GM13976 (cell line): ENCODE data around the gene TRAPPC12.

Experiments
- DNase-seq: peaks from one replicate; pipeline ENCODE4 v3.0.0; 2012; ENCODE audit warnings: low spot score
- in situ Hi-C: fragments of 300-500 bp; cut with MboI; formaldehyde crosslinking; loops from one replicate; pipeline ENCODE4 v1.12.0; 2022; ENCODE audit warnings: low sequenced_read_pairs, mixed read lengths, inconsistent platforms; ENCODE audit not compliant: unreplicated experiment
- TF ChIP-seq, protein P1 (sequence below): IDR thresholded peaks from 2 replicates; pipeline ENCODE4 v1.5.1; 2012; ENCODE audit warnings: borderline replicate concordance, mild to moderate bottlenecking; ENCODE audit not compliant: insufficient read depth; ENCODE audit errors: extremely low read depth, missing control alignments, control extremely low read depth

The TRAPPC12 gene

DNA sequence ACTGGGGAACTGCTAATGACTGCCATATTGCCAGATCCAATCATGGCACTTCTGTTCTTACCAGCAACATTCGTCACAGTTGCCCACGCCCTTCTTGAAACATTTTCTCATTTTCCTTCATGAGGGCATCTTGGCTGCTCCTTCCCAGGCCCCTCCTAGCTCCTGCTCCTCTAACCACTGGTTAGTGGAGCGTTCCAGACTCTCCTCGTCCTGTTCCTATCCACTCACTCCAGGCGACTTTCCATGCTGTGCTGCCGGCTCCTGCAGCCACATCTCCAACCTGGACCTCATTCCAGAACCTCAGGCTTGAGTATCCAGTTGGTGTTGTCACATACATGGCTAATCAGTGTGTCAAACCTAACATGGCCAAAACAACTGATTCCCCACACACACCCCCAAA is 141.1 kb downstream of the TRAPPC12 start:
- TF ChIP-seq, protein P1, sequence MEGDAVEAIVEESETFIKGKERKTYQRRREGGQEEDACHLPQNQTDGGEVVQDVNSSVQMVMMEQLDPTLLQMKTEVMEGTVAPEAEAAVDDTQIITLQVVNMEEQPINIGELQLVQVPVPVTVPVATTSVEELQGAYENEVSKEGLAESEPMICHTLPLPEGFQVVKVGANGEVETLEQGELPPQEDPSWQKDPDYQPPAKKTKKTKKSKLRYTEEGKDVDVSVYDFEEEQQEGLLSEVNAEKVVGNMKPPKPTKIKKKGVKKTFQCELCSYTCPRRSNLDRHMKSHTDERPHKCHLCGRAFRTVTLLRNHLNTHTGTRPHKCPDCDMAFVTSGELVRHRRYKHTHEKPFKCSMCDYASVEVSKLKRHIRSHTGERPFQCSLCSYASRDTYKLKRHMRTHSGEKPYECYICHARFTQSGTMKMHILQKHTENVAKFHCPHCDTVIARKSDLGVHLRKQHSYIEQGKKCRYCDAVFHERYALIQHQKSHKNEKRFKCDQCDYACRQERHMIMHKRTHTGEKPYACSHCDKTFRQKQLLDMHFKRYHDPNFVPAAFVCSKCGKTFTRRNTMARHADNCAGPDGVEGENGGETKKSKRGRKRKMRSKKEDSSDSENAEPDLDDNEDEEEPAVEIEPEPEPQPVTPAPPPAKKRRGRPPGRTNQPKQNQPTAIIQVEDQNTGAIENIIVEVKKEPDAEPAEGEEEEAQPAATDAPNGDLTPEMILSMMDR = no peak
- in situ Hi-C loops = no loop called here
- DNase-seq = no peak

DNA sequence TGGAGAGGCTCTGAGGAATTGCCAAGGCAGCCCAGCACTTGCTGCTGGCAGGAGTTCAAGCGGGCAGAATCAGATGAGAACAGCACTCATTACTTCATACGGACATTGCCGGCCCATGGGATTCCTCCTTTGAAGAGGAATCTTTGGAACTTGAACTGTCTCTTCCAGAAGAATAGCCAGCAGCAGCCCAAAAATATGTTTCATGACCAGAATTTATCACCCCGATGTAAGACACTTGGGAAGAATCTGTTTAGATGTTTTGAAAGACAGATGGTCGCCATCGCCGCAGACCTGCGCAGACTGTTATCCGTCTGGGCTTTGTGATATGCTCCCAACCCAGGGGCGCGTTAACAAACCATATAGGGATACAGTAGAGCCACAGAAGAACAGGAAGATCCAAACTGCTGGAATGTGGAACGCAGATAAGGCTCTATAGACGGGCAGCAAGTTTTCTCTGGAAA is 143.5 kb downstream of the TRAPPC12 start:
- TF ChIP-seq, protein P1 = no peak
- in situ Hi-C loops = no loop called here
- DNase-seq = no peak

DNA sequence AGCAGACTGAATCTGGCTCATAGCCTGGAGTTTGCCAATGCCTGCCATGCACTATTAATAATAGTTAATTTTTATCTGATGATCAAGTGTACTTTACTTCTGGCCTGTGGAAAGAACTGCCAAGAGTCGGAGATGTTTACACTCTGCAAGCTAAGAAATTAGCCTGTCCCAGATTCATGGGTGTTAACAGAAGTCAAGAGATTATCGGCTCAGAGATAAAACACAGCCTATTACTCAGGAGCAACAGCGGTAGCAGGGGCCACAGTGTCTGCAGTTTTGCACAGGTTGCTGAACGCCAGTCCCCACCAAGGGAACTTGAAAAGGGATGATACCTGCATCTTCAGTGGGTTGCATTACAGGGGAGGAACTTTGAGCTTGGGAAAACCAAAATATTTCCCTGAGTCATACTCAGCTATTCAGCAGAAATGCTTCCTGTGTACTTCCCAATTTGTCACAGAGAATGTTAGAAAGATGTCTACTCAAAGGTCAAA is 144.1 kb downstream of the TRAPPC12 start:
- no peak for DNase-seq
- in situ Hi-C loops = no loop called here

DNA sequence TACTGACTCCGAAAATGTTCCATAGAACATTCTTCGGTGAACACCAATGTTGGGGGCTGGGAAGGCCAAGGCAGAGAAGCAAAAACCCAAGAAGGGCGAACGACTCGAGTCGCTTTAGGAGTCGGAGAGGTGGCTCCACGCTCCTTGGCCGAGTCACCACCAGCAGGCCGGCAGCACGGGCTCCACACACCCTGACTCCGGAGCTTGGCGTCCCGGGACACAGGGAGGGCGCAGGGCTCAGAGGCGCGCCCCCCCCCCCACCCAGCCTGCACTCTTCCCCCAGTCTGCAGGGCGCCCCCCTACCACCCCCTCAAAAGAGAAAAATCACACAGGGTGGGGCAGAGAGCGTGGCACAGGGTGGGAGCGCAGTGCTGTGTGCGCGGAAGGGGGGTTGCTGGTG is 147.4 kb downstream of the TRAPPC12 start:
- no peak for DNase-seq
- in situ Hi-C loops = no loop called here
- TF ChIP-seq, protein P1 = no peak

More for the DNA sequence above, 144.1 kb downstream of the TRAPPC12 start:
- TF ChIP-seq, protein P1 = no peak

DNA sequence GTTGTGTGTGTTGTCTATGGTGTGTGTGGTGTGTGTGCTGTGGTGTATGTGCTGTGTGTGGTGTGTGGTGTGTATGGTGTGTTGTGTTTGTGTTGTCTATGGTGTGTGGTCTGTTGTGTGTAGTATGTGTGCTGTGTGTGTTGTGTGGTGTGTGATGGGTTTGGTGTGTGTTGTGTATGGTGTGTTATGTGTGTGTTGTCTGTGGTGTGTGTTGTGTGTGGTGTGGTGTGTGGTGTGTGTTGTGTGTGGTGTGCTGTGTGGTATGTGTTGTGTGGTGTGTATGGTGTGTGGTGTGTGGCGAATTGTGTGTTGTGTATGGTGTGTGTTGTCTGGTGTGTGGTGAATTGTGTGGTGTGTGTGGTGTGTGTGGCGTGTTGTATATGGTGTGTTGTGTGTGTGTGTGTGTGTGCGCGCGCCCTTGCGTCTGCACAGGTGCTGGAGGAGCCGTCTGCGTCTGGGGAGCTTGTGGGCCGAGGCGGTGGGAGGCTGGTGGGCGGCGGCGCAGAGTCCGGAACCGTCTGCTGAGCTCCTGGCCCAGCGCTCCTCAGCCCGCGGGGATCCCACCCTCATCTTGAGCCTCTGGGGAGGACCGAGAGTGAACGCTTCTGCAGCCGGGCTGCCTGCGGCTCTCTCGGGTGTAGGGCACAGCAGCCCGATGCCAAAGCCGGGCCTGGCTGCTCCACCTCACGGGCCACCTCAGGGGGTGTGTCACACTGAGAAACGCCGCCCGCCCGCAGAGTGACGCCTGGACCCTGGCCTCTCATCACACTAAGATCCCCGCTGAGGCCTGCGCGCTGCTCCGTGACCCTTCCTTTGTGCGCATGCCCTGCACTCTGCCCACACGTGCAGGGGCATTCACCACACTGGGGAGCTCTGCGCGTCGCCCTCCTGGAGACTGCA is 148.6 kb downstream of the TRAPPC12 start:
- TF ChIP-seq, protein P1 = no peak
- DNase-seq = no peak

More for the DNA sequence above, 148.6 kb downstream of the TRAPPC12 start:
- in situ Hi-C loops = no loop called here
